C4-2B (cell line): ENCODE measurements around the gene RAPGEF1.

Source experiments
- ZFX ChIP-seq: fragments of 450-650 bp; IDR thresholded peaks from 2 replicates; pipeline ENCODE4 v1.6.1; 2017
- TF ChIP-seq, protein P1 (sequence below): fragments of 450-650 bp; conservative IDR thresholded peaks from 2 replicates; pipeline ENCODE4 v1.5.1; 2017; ENCODE audit warnings: mild to moderate bottlenecking

- TF ChIP-seq, protein P1, sequence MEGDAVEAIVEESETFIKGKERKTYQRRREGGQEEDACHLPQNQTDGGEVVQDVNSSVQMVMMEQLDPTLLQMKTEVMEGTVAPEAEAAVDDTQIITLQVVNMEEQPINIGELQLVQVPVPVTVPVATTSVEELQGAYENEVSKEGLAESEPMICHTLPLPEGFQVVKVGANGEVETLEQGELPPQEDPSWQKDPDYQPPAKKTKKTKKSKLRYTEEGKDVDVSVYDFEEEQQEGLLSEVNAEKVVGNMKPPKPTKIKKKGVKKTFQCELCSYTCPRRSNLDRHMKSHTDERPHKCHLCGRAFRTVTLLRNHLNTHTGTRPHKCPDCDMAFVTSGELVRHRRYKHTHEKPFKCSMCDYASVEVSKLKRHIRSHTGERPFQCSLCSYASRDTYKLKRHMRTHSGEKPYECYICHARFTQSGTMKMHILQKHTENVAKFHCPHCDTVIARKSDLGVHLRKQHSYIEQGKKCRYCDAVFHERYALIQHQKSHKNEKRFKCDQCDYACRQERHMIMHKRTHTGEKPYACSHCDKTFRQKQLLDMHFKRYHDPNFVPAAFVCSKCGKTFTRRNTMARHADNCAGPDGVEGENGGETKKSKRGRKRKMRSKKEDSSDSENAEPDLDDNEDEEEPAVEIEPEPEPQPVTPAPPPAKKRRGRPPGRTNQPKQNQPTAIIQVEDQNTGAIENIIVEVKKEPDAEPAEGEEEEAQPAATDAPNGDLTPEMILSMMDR = no peak
- TF ChIP-seq ZFX = no peak
Measured at GRCh38 chr9:131642496-131643083, 97.3 kb downstream of the RAPGEF1 start.
